DOHH2 (cell line): ENCODE measurements around the gene IL13RA1.

Experiments
- EZH2phosphoT487 ChIP-seq: fragments of 200-600 bp; sonication (generic); IDR thresholded peaks from 2 replicates; pipeline ENCODE4 v1.6.1; 2017; ENCODE audit warnings: borderline replicate concordance, mild to moderate bottlenecking, antibody characterized with exemption, low read length, moderate library complexity, mixed read lengths
- TF ChIP-seq, protein P1 (sequence below): fragments of 200-600 bp; sonication (generic); IDR thresholded peaks from one replicate; pipeline ENCODE4 v1.5.1; 2014; ENCODE audit warnings: antibody characterized with exemption, mild to moderate bottlenecking, low read depth, low read length; ENCODE audit not compliant: poor library complexity, severe bottlenecking

DNA sequence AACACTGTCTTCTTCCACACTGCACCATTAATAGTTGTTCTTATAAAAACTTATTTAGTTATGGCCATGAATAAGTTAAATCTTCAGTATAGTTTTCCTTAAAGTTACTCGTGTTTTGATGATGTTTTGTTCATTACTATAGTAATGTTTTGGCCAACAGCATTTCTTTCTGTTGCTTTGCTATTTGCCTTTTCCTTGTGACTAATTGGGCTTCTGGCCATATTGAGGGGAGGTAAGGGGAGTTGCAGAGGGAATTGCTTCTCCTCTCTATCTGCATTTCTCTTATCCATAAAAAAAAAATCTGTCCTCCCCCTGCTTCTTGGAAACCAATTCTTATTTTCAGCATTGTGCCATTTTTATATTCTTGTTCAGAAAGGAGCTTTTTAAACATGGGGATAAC is 53.5 kb downstream of the IL13RA1 start:
- TF ChIP-seq, protein P1, sequence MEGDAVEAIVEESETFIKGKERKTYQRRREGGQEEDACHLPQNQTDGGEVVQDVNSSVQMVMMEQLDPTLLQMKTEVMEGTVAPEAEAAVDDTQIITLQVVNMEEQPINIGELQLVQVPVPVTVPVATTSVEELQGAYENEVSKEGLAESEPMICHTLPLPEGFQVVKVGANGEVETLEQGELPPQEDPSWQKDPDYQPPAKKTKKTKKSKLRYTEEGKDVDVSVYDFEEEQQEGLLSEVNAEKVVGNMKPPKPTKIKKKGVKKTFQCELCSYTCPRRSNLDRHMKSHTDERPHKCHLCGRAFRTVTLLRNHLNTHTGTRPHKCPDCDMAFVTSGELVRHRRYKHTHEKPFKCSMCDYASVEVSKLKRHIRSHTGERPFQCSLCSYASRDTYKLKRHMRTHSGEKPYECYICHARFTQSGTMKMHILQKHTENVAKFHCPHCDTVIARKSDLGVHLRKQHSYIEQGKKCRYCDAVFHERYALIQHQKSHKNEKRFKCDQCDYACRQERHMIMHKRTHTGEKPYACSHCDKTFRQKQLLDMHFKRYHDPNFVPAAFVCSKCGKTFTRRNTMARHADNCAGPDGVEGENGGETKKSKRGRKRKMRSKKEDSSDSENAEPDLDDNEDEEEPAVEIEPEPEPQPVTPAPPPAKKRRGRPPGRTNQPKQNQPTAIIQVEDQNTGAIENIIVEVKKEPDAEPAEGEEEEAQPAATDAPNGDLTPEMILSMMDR, result no peak
- TF ChIP-seq EZH2phosphoT487, result no peak
